Neutrophil (primary cell): ENCODE data around the gene RIPPLY2.

Experiments used
- H3K27ac ChIP-seq: fragments of 200-600 bp; sonication (generic); 2 replicates; pipeline ENCODE4 v1.5.1; 2016; ENCODE audit warnings: mild to moderate bottlenecking, moderate library complexity
- H3K27me3 ChIP-seq: fragments of 200-600 bp; sonication (generic); 2 replicates; pipeline ENCODE4 v1.6.0; 2016; ENCODE audit warnings: mild to moderate bottlenecking
- H3K36me3 ChIP-seq: fragments of 200-600 bp; sonication (generic); 2 replicates; pipeline ENCODE4 v1.5.1; 2017
- H3K4me1 ChIP-seq, 2 experiments: fragments of 200-600 bp in 1 of 2; sonication (generic) in 1 of 2; 1 replicate in 1 of 2; 2 replicates in 1 of 2; pipeline versions ENCODE4 v1.5.1 to v1.6.1; 2013 to 2016; ENCODE audit warnings: low read depth in 1 of 2, low read length in 1 of 2, mild to moderate bottlenecking in 1 of 2, moderate library complexity in 1 of 2; ENCODE audit not compliant: control insufficient read depth in 1 of 2, insufficient read depth in 1 of 2
- H3K4me3 ChIP-seq, 2 experiments: fragments of 200-600 bp in 1 of 2; sonication (generic) in 1 of 2; 1 replicate in 1 of 2; 2 replicates in 1 of 2; pipeline ENCODE4 v1.5.1; 2013 to 2016; ENCODE audit warnings: low read depth in 1 of 2, low read length in 1 of 2, mild to moderate bottlenecking in 1 of 2, moderate library complexity in 1 of 2
- H3K9me3 ChIP-seq: fragments of 200-600 bp; sonication (generic); 2 replicates; pipeline ENCODE4 v1.5.1; 2016
- CTCF ChIP-seq: fragments of 200-600 bp; sonication (generic); IDR thresholded peaks from 2 replicates; pipeline ENCODE4 v1.5.1; 2016; ENCODE audit warnings: antibody characterized with exemption

RIPPLY2 gene

GRCh38 chr6:83852528-83853177 lies 507 bp upstream of the RIPPLY2 start:
- Histone ChIP-seq H3K27ac (no peak overlapping the region), H3K4me1 (peaks cover 0 to 8% of the 10 kb centered on the region in 2 experiments), H3K9me3 (no peaks in the 10 kb centered on the region), H3K4me3 (no peak overlapping the region), H3K36me3 (no peaks in the 10 kb centered on the region), H3K27me3 (peaks cover 94% of the 10 kb centered on the region)
- TF ChIP-seq CTCF, result no peak

- no peak for TF ChIP-seq CTCF
- Histone ChIP-seq H3K36me3 (no peaks in the 10 kb centered on the region), H3K9me3 (no peaks in the 10 kb centered on the region), H3K4me1 (peaks cover 5 to 12% of the 10 kb centered on the region in 2 experiments), H3K27me3 (peaks cover 97% of the 10 kb centered on the region), H3K27ac (no peak overlapping the region), H3K4me3 (no peak overlapping the region)
These were observed 891 bp downstream of the RIPPLY2 start for GRCh38 chr6:83854001-83854501.

- Histone ChIP-seq H3K36me3 (no peaks in the 10 kb centered on the region), H3K27me3 (peaks cover 92% of the 10 kb centered on the region), H3K4me3 (no peak overlapping the region), H3K27ac (no peak overlapping the region), H3K9me3 (no peaks in the 10 kb centered on the region), H3K4me1 (peaks cover 8 to 15% of the 10 kb centered on the region in 2 experiments)
- no peak for TF ChIP-seq CTCF
These were observed 1.6 kb downstream of the RIPPLY2 start for GRCh38 chr6:83854766-83855165.

- Histone ChIP-seq H3K4me3 (peak within 1 kb of the TSS; percentile 91 to 93), H3K9me3 (no peaks in the 10 kb centered on the region), H3K27me3 (peaks cover 43% of the 10 kb centered on the region), H3K27ac (peak within 1 kb of the TSS; percentile 94), H3K4me1 (peaks cover 28 to 29% of the 10 kb centered on the region in 2 experiments), H3K36me3 (peaks cover 11% of the 10 kb centered on the region)
- TF ChIP-seq CTCF, result peak; percentile 38
These were observed 6.5 kb downstream of the RIPPLY2 start, which contains the start of gene CYB5R4 for GRCh38 chr6:83859410-83860358. Gene CYB5R4 (plus strand): TSS chr6:83859689. CDS start chr6:83859783, 94 bp downstream.

GRCh38 chr6:83860359-83860755 lies 7.2 kb downstream of the RIPPLY2 start:
- TF ChIP-seq CTCF, result no peak
- Histone ChIP-seq H3K27ac (peak overlapping the region; percentile 94), H3K9me3 (no peaks in the 10 kb centered on the region), H3K4me3 (peak overlapping the region; percentile 91 to 93), H3K4me1 (peaks cover 28 to 29% of the 10 kb centered on the region in 2 experiments), H3K27me3 (peaks cover 36% of the 10 kb centered on the region), H3K36me3 (peaks cover 18% of the 10 kb centered on the region)
